Activated CD4-positive, alpha-beta T cell treated with anti-CD3 and anti-CD28 coated beads for 4 hours (primary cell): Measurements from ENCODE around the gene MVB12B.
"Not testable (repeated sequence)": the region's sequence is repeated elsewhere in the genome, so short reads cannot be mapped to it uniquely, and the experiment has no call there.

Experiments used
- DNase-seq, 2 donors: peaks; one replicate each; pipeline ENCODE4 v3.0.0-alpha.2; 2020

The MVB12B gene

GRCh38 chr9:126550891-126551351, 224.3 kb downstream of the MVB12B start:
- no peak for DNase-seq

- no peak for DNase-seq
Observed at GRCh38 chr9:126551812-126552211, 225.2 kb downstream of the MVB12B start.

- no peak for DNase-seq
Observed at GRCh38 chr9:126554292-126554691, 227.7 kb downstream of the MVB12B start.

GRCh38 chr9:126555421-126555820, 228.8 kb downstream of the MVB12B start:
- DNase-seq = not testable (repeated sequence)
